Effector memory CD4-positive, alpha-beta T cell (primary cell): ENCODE results near the gene RHO.
"Not testable (repeated sequence)": the region's sequence is repeated elsewhere in the genome, so short reads cannot be mapped to it uniquely, and the experiment has no call there.

Experiments used
- DNase-seq, 3 donors: peaks; one replicate each; pipeline ENCODE4 v3.0.0-alpha.2; 2020
- H3K27ac ChIP-seq: 2 replicates; pipeline ENCODE4 v1.7.0; 2013; ENCODE audit warnings: mild to moderate bottlenecking, low read length, moderate library complexity; ENCODE audit not compliant: insufficient read depth, poor library complexity, severe bottlenecking
- H3K27me3 ChIP-seq: replicated peaks from 2 replicates; pipeline ENCODE4 v1.7.0; 2013; ENCODE audit warnings: mild to moderate bottlenecking, low read length; ENCODE audit not compliant: insufficient read depth, control insufficient read depth, poor library complexity, severe bottlenecking
- H3K36me3 ChIP-seq: 2 replicates; pipeline ENCODE4 v1.7.0; 2013; ENCODE audit warnings: mild to moderate bottlenecking, low read length, moderate library complexity; ENCODE audit not compliant: control insufficient read depth, insufficient read depth
- H3K4me1 ChIP-seq: 2 replicates; pipeline ENCODE4 v1.7.0; 2013; ENCODE audit warnings: low read length, mild to moderate bottlenecking; ENCODE audit not compliant: control insufficient read depth, insufficient read depth, poor library complexity, severe bottlenecking
- H3K4me3 ChIP-seq: 2 replicates; pipeline ENCODE4 v1.7.0; 2013; ENCODE audit warnings: low read length, low read depth, mild to moderate bottlenecking; ENCODE audit not compliant: insufficient read depth, poor library complexity, severe bottlenecking
- H3K9me3 ChIP-seq: 2 replicates; pipeline ENCODE4 v1.7.0; 2013; ENCODE audit warnings: mild to moderate bottlenecking, low read length, moderate library complexity; ENCODE audit not compliant: control insufficient read depth

Gene RHO

DNA sequence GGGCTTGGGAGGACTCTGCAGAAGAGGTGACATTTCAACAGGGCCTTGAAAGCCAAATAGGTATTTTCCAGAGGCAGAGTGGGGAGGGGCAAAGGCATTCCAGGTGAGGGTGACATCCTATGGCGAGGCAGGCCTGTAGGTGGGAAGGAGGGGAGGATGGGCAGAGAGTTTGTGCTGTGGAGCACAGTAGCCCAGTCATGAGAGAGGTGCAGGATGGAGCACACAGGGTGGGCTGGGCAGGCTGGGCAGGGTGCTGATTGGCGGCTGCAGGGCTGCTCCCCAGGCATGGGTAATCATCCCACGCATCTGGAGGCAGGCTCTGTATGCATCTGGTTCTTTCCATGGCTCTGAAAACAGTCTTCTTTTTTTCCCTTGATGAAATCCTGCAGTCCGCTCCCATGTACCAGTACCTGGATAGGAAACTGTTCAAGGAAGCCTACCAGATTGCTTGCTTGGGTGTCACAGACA lies 40.5 kb upstream of the RHO start:
- not testable (repeated sequence) for H3K9me3 ChIP-seq, H3K4me3 ChIP-seq, H3K27me3 ChIP-seq, H3K36me3 ChIP-seq, H3K4me1 ChIP-seq, DNase-seq, H3K27ac ChIP-seq

DNA sequence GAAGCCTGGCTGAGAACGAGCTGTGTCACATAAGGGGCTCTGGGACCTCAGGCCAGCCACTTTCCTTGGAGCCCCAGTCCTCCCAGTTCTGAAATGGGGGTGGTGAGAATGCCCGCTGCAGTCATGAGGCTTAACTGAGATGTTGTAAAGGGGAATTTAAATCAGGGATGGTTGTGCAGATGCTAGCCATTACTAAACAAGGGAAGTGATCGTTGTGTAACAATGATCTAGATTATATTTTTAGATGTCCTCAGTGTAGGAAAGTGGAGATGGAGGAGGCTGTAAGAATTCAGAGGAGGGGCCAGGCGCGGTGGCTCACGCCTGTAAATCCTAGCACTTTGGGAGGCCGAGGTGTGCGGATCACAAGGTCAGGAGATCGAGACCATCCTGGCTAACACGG lies 39.2 kb upstream of the RHO start:
- not testable (repeated sequence) for H3K27ac ChIP-seq, H3K4me1 ChIP-seq, H3K27me3 ChIP-seq, H3K36me3 ChIP-seq, DNase-seq, H3K4me3 ChIP-seq, H3K9me3 ChIP-seq

DNA sequence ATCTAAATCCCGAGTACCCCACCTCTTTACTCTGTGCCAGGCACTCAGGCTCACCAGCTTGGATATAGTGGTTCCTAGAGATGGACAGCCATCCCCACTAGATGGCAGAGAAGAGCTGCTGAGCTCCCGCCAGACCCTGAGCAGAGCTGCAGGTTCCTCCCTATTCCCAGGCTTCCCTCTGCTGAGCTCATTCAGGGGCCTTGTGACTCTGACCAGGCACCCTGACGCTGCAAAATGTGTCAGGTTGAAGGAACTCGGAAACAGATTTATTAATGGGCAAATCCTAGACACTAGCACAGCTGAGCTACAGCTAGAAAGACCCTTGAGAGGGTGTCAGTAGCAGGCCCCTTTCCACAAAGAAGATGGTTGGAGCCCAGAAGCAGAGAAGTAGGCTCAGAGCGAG lies 38.2 kb upstream of the RHO start:
- no peaks in the 10 kb centered on the region for H3K36me3 ChIP-seq
- H3K9me3 ChIP-seq: no peaks in the 10 kb centered on the region
- H3K4me1 ChIP-seq: no peaks in the 10 kb centered on the region
- H3K27me3 ChIP-seq: no peaks in the 10 kb centered on the region
- H3K27ac ChIP-seq: no peak overlapping the region
- no peak overlapping the region for H3K4me3 ChIP-seq
- peak; percentile 13 to 34 (median 16) for DNase-seq

DNA sequence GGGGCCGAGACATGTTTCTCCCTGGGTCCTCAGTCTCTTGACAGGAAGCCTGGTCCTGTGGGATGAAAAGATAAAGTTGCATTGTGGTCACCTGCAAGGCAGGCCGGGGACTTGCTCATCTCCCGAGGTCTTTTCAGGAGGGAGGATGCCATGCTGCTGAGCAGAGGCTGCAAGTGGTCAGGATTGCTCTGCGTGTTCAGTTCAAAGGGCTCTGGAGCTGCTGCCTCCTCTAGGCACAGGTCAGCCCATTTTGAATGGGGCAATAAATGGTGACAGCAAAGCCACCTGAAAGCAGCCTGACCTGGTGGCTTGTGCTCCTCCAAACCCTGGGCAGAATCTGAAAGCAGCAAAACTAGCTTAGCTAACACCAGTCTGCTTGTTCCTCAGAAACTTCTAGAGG lies 37.4 kb upstream of the RHO start:
- not testable (repeated sequence) for DNase-seq, H3K4me1 ChIP-seq, H3K36me3 ChIP-seq, H3K27me3 ChIP-seq, H3K27ac ChIP-seq, H3K4me3 ChIP-seq, H3K9me3 ChIP-seq

DNA sequence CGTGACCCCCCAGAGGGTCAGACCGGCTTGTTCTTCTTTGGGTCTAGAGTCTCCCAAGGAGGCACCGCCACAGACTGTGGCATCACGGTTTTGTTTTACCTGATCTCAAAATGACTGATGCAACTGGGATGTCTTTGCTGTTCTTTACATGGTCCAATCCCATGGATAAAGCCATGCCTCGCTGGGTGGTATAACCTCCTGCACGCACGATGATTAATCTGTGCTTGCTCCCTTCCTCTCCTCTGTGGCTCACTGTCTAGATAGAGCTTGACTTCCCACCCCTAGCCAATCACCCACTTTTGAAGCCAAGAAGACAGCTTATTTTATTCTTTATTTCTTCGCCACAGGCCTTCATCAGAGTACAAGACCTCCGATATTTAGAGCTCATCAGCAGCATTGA lies 36.6 kb upstream of the RHO start:
- Histone ChIP-seq H3K27ac (no peak overlapping the region), H3K36me3 (no peaks in the 10 kb centered on the region), H3K4me1 (no peaks in the 10 kb centered on the region), H3K9me3 (no peaks in the 10 kb centered on the region), H3K27me3 (no peaks in the 10 kb centered on the region), H3K4me3 (no peak overlapping the region)
- no peak for DNase-seq

DNA sequence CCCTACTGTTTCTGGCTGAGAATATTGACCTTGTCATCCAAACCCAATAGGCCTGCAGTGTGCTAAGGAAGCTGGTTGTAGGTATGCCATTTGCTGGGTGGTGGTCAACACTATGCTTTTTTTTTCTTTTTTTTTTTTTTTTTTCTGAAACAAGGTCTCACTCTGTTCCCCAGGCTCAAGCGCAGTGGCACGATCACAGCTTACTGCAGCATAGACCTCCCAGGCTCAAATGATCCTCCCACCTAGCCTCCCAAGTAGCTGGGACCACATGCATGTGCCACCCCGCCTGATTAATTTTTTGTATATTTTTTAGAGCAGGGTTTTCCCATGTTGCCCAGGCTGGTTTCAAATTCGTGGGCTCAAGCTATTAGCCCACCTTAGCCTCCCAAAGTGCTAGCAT lies 35.7 kb upstream of the RHO start:
- H3K4me1 ChIP-seq: no peaks in the 10 kb centered on the region
- H3K27ac ChIP-seq: no peak overlapping the region
- H3K4me3 ChIP-seq: no peak overlapping the region
- H3K36me3 ChIP-seq: no peaks in the 10 kb centered on the region
- H3K27me3 ChIP-seq: no peaks in the 10 kb centered on the region
- H3K9me3 ChIP-seq: no peaks in the 10 kb centered on the region
- DNase-seq: no peak

DNA sequence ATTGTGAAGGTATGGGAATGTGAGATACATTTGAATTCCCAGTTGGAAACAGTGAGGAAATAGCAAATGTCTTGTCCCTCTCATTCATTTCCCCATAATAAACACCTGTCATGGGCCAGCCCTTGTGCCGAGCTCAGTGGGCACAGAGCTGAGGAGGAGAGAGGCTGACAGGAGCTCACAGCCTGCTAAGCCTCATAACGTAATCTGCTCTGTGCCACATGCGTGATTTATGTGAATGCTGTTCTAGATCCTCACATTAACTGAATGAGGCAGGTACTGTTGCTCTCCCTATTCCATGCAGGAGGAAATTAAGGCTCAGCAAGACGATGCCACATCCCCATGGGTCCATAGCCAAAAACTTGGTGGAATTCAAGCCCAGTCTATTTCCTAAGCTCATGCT lies 35.2 kb upstream of the RHO start:
- Histone ChIP-seq H3K27ac (no peak overlapping the region), H3K36me3 (no peaks in the 10 kb centered on the region), H3K9me3 (no peaks in the 10 kb centered on the region), H3K27me3 (no peaks in the 10 kb centered on the region), H3K4me3 (no peak overlapping the region), H3K4me1 (no peaks in the 10 kb centered on the region)
- no peak for DNase-seq

DNA sequence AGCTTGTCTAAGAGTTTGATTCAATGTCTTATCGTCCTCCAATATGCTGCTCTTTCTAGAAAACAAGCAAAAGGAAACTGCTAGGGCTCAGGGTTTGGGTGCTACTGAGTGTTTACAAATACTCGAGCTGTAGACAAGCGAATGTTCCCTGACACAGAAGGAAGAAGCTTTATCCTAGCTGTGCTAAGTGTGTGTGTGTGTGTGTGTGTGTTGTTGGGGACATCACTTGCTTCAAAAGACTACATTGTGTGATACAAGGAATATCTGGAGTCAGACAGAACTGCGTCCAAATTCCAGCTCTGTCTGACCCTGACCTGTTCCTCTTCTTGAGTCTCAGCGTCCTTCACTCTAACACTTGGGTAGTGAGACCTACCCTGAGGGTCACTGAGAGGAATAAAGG lies 33.9 kb upstream of the RHO start:
- H3K27ac ChIP-seq, H3K4me3 ChIP-seq, DNase-seq, H3K4me1 ChIP-seq, H3K36me3 ChIP-seq, H3K9me3 ChIP-seq, H3K27me3 ChIP-seq: not testable (repeated sequence)

DNA sequence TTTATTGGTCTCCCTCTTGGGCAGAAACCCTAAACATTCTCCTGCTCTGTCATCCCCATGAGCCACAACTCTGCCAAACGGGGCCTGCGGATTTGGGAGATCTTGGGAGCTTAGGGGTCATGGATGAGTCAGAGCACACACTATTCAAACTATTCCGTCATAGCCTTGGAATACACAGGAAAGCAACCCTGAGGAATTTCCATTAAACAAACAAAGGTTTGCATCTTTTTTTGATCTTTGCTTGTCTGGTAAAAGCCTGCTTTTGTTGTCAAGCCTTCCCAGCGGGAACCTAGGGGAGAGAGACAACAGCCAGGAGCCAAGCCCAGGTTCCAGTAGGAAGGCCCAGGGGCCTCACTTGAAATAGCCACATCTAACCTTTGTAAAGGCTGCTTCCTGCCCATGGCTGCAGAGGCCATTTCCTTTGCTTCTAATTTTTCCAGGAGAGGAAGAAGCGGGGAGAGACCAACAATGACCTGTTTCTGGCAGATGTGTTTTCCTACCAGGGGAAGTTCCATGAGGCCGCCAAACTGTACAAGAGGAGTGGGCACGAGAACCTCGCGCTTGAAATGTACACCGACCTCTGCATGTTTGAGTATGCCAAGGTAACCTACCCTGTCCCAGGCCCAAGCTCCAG lies 33.3 kb upstream of the RHO start:
- DNase-seq, H3K27me3 ChIP-seq, H3K4me1 ChIP-seq, H3K27ac ChIP-seq, H3K4me3 ChIP-seq, H3K9me3 ChIP-seq, H3K36me3 ChIP-seq: not testable (repeated sequence)

DNA sequence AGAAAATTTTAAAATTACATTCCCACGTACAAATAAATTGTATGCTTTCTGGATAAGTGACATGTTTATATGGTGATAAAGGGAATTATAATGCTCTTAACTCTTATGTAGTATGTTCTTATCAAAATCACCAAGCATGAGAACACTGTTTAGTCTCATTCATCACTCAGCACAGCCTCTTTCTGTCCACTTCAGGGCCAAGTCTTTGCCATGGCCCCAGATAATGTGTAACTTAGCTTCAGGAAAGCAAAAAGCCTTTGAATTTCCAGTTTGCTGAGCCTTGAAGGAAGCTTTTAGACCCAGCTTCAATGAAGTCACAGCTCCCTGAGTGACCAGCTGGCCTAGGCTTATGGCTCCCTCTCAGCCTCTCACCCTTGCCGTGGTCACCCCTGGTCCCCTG lies 30.6 kb upstream of the RHO start:
- not testable (repeated sequence) for H3K4me1 ChIP-seq, H3K27me3 ChIP-seq, H3K36me3 ChIP-seq, H3K9me3 ChIP-seq, H3K4me3 ChIP-seq, DNase-seq, H3K27ac ChIP-seq
